IPS-18c (cell line): ENCODE data around the gene PLPP1.

Experiments used
- H3K4me3 ChIP-seq: 2 replicates; pipeline ENCODE4 v1.7.0; 2013; ENCODE audit warnings: low read depth, mild to moderate bottlenecking, low read length, moderate library complexity; ENCODE audit not compliant: insufficient read depth
- H3K9me3 ChIP-seq: one replicate; pipeline ENCODE4 v1.6.1; 2013; ENCODE audit warnings: mild to moderate bottlenecking, low read length, moderate library complexity; ENCODE audit not compliant: control insufficient read depth, insufficient read depth

Gene PLPP1

GRCh38 chr5:55481293-55481855, 53.4 kb downstream of the PLPP1 start:
- H3K9me3 ChIP-seq, result no peaks in the 10 kb centered on the region
- no peak overlapping the region for H3K4me3 ChIP-seq

- H3K4me3 ChIP-seq, result no peak overlapping the region
- H3K9me3 ChIP-seq, result no peaks in the 10 kb centered on the region
These were observed 54.0 kb downstream of the PLPP1 start for GRCh38 chr5:55480781-55481180.

- Histone ChIP-seq H3K9me3 (no peaks in the 10 kb centered on the region), H3K4me3 (no peak overlapping the region)
These were observed 62.1 kb downstream of the PLPP1 start for GRCh38 chr5:55472642-55473041.

- Histone ChIP-seq H3K4me3 (no peak overlapping the region), H3K9me3 (no peaks in the 10 kb centered on the region)
These were observed 63.3 kb downstream of the PLPP1 start for GRCh38 chr5:55471468-55471867.

- Histone ChIP-seq H3K9me3 (no peaks in the 10 kb centered on the region), H3K4me3 (no peak overlapping the region)
These were observed 64.5 kb downstream of the PLPP1 start for GRCh38 chr5:55470282-55470681.

- no peaks in the 10 kb centered on the region for H3K9me3 ChIP-seq
These were observed 64.9 kb downstream of the PLPP1 start for GRCh38 chr5:55469839-55470238.

GRCh38 chr5:55467862-55468551, 66.8 kb downstream of the PLPP1 start:
- Histone ChIP-seq H3K4me3 (no peak overlapping the region), H3K9me3 (no peaks in the 10 kb centered on the region)

More at GRCh38 chr5:55469839-55470238, 64.9 kb downstream of the PLPP1 start:
- no peak overlapping the region for H3K4me3 ChIP-seq

GRCh38 chr5:55463613-55464012, 71.2 kb downstream of the PLPP1 start:
- no peaks in the 10 kb centered on the region for H3K9me3 ChIP-seq

GRCh38 chr5:55459572-55459971, 75.2 kb downstream of the PLPP1 start:
- Histone ChIP-seq H3K4me3 (no peak overlapping the region), H3K9me3 (no peaks in the 10 kb centered on the region)

More at GRCh38 chr5:55463613-55464012, 71.2 kb downstream of the PLPP1 start:
- no peak overlapping the region for H3K4me3 ChIP-seq

- no peaks in the 10 kb centered on the region for H3K9me3 ChIP-seq
- no peak overlapping the region for H3K4me3 ChIP-seq
These were observed 78.4 kb downstream of the PLPP1 start for GRCh38 chr5:55456216-55456895.

- Histone ChIP-seq H3K9me3 (no peaks in the 10 kb centered on the region), H3K4me3 (no peak overlapping the region)
These were observed 80.5 kb downstream of the PLPP1 start for GRCh38 chr5:55454282-55454681.

GRCh38 chr5:55453211-55453610, 81.6 kb downstream of the PLPP1 start:
- no peak overlapping the region for H3K4me3 ChIP-seq
- no peaks in the 10 kb centered on the region for H3K9me3 ChIP-seq

- Histone ChIP-seq H3K4me3 (no peak overlapping the region), H3K9me3 (no peaks in the 10 kb centered on the region)
These were observed 82.8 kb downstream of the PLPP1 start for GRCh38 chr5:55451976-55452375.

- Histone ChIP-seq H3K9me3 (no peaks in the 10 kb centered on the region), H3K4me3 (no peak overlapping the region)
These were observed 84.6 kb downstream of the PLPP1 start for GRCh38 chr5:55450050-55450765.

GRCh38 chr5:55446640-55447351, 88.0 kb downstream of the PLPP1 start:
- no peak overlapping the region for H3K4me3 ChIP-seq
- no peaks in the 10 kb centered on the region for H3K9me3 ChIP-seq

GRCh38 chr5:55445791-55446190, 89.0 kb downstream of the PLPP1 start:
- Histone ChIP-seq H3K9me3 (no peaks in the 10 kb centered on the region), H3K4me3 (no peak overlapping the region)

GRCh38 chr5:55441954-55442353, 92.8 kb downstream of the PLPP1 start:
- Histone ChIP-seq H3K9me3 (no peaks in the 10 kb centered on the region), H3K4me3 (no peak overlapping the region)
